NCI-H1436 treated with DMSO at 0.1 percent for 48 hours (cell line): ENCODE data around the gene FUBP3.

ENCODE experiments used
- DNase-seq: peaks from one replicate; lab custom pipeline; 2025; lab: John Stamatoyannopoulos, UW

The FUBP3 gene

GRCh38 chr9:130662099-130662969, 83.0 kb downstream of the FUBP3 start:
- no peak for DNase-seq

- DNase-seq, result no peak
Measured at GRCh38 chr9:130662970-130663257, 83.5 kb downstream of the FUBP3 start.

GRCh38 chr9:130663258-130663976, 84.0 kb downstream of the FUBP3 start:
- DNase-seq, result no peak

- DNase-seq, result no peak
Measured at GRCh38 chr9:130663977-130664250, 84.5 kb downstream of the FUBP3 start.

- no peak for DNase-seq
Measured at GRCh38 chr9:130664251-130665028, 85.1 kb downstream of the FUBP3 start, which contains the start of gene PRDM12. Gene PRDM12 (plus strand): TSS chr9:130664594. CDS start chr9:130664654, 60 bp downstream.

- DNase-seq, result no peak
Measured at GRCh38 chr9:130665029-130665430, 85.7 kb downstream of the FUBP3 start.

- no peak for DNase-seq
Measured at GRCh38 chr9:130665431-130666392, 86.3 kb downstream of the FUBP3 start.

- no peak for DNase-seq
Measured at GRCh38 chr9:130666393-130667119, 87.2 kb downstream of the FUBP3 start.

- DNase-seq, result no peak
Measured at GRCh38 chr9:130667120-130667435, 87.7 kb downstream of the FUBP3 start.

GRCh38 chr9:130668196-130668595, 88.8 kb downstream of the FUBP3 start:
- no peak for DNase-seq

GRCh38 chr9:130668659-130669058, 89.3 kb downstream of the FUBP3 start:
- DNase-seq, result no peak

GRCh38 chr9:130669965-130670364, 90.6 kb downstream of the FUBP3 start:
- no peak for DNase-seq

- DNase-seq, result no peak
Measured at GRCh38 chr9:130670644-130671043, 91.3 kb downstream of the FUBP3 start.

GRCh38 chr9:130672466-130672865, 93.1 kb downstream of the FUBP3 start:
- no peak for DNase-seq

GRCh38 chr9:130672933-130673615, 93.7 kb downstream of the FUBP3 start:
- DNase-seq, result no peak

GRCh38 chr9:130675396-130675795, 96.0 kb downstream of the FUBP3 start:
- no peak for DNase-seq

- no peak for DNase-seq
Measured at GRCh38 chr9:130677252-130677651, 97.9 kb downstream of the FUBP3 start.

GRCh38 chr9:130680836-130681768, 101.7 kb downstream of the FUBP3 start:
- DNase-seq, result peak; percentile 16

GRCh38 chr9:130681769-130682420, 102.5 kb downstream of the FUBP3 start:
- DNase-seq, result no peak
